HL-60 (cell line): ENCODE data around the gene ZC3H12C.

Experiments used
- DNase-seq, 2 experiments: peaks; one replicate each; pipeline ENCODE4 v3.0.0-alpha.2; 2010 to 2020; ENCODE audit warnings: low read depth in 1 of 2, low spot score in 1 of 2
- H3K27ac ChIP-seq: fragments of 250-450 bp; sonication (Bioruptor Pico); replicated peaks from 2 replicates; pipeline ENCODE4 v1.5.1; 2020; ENCODE audit warnings: mild to moderate bottlenecking, moderate library complexity
- H3K27me3 ChIP-seq: fragments of 250-450 bp; sonication (Bioruptor Pico); 2 replicates; pipeline ENCODE4 v1.5.1; 2021; ENCODE audit warnings: mild to moderate bottlenecking, moderate library complexity; ENCODE audit not compliant: insufficient read depth, poor library complexity, severe bottlenecking
- H3K4me3 ChIP-seq: replicated peaks from 2 replicates; pipeline ENCODE4 v1.5.1; 2011; ENCODE audit warnings: mild to moderate bottlenecking, control low read depth, low read length; ENCODE audit not compliant: insufficient read depth
- CTCF ChIP-seq: IDR thresholded peaks from one replicate; pipeline ENCODE4 v1.5.1; 2011; ENCODE audit warnings: low read length, control low read depth, inconsistent platforms; ENCODE audit not compliant: insufficient read depth
- GABPA ChIP-seq: IDR thresholded peaks from 2 replicates; pipeline ENCODE4 v1.6.1; 2012; ENCODE audit warnings: low read depth
- POLR2AphosphoS5 ChIP-seq: IDR thresholded peaks from 2 replicates; pipeline ENCODE4 v1.6.1; 2012; ENCODE audit warnings: low read depth
- SPI1 ChIP-seq: IDR thresholded peaks from 2 replicates; pipeline ENCODE4 v1.6.1; 2012; ENCODE audit warnings: low read depth, mild to moderate bottlenecking, borderline replicate concordance
- TF ChIP-seq, protein P1 (sequence below): IDR thresholded peaks from 2 replicates; pipeline ENCODE4 v1.6.1; 2012; ENCODE audit warnings: low read depth; ENCODE audit not compliant: insufficient replicate concordance

ZC3H12C gene

GRCh38 chr11:110089617-110090282, 3.4 kb upstream of the ZC3H12C start:
- no peak for TF ChIP-seq CTCF
- TF ChIP-seq, protein P1, sequence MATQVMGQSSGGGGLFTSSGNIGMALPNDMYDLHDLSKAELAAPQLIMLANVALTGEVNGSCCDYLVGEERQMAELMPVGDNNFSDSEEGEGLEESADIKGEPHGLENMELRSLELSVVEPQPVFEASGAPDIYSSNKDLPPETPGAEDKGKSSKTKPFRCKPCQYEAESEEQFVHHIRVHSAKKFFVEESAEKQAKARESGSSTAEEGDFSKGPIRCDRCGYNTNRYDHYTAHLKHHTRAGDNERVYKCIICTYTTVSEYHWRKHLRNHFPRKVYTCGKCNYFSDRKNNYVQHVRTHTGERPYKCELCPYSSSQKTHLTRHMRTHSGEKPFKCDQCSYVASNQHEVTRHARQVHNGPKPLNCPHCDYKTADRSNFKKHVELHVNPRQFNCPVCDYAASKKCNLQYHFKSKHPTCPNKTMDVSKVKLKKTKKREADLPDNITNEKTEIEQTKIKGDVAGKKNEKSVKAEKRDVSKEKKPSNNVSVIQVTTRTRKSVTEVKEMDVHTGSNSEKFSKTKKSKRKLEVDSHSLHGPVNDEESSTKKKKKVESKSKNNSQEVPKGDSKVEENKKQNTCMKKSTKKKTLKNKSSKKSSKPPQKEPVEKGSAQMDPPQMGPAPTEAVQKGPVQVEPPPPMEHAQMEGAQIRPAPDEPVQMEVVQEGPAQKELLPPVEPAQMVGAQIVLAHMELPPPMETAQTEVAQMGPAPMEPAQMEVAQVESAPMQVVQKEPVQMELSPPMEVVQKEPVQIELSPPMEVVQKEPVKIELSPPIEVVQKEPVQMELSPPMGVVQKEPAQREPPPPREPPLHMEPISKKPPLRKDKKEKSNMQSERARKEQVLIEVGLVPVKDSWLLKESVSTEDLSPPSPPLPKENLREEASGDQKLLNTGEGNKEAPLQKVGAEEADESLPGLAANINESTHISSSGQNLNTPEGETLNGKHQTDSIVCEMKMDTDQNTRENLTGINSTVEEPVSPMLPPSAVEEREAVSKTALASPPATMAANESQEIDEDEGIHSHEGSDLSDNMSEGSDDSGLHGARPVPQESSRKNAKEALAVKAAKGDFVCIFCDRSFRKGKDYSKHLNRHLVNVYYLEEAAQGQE = no peak
- TF ChIP-seq POLR2AphosphoS5 = no peak
- no peak for TF ChIP-seq GABPA
- no peak for TF ChIP-seq SPI1
- Histone ChIP-seq H3K27ac (no peak overlapping the region), H3K27me3 (peaks cover 18% of the 10 kb centered on the region), H3K4me3 (no peak overlapping the region)
- no peak for DNase-seq

- Histone ChIP-seq H3K4me3 (no peak overlapping the region), H3K27ac (no peak overlapping the region), H3K27me3 (peaks cover 21% of the 10 kb centered on the region)
- TF ChIP-seq CTCF (no peak), GABPA (no peak), POLR2AphosphoS5 (no peak), SPI1 (no peak)
- TF ChIP-seq, protein P1 = no peak
- no peak for DNase-seq
Observed at GRCh38 chr11:110090466-110091026, 2.6 kb upstream of the ZC3H12C start.

- no peak for DNase-seq
- Histone ChIP-seq H3K4me3 (peak overlapping the region; percentile 47), H3K27ac (no peak overlapping the region), H3K27me3 (peaks cover 25% of the 10 kb centered on the region)
- TF ChIP-seq GABPA = no peak
- TF ChIP-seq CTCF = no peak
- TF ChIP-seq POLR2AphosphoS5 = no peak
- TF ChIP-seq, protein P1 = no peak
- no peak for TF ChIP-seq SPI1
Observed at GRCh38 chr11:110092111-110092514, 1.1 kb upstream of the ZC3H12C start.
